Measurements from ENCODE around the gene BCR. TPM values are rescaled to one million over a fixed set of nuclear protein-coding genes. Genes with fewer than 3 reads are reported as not detected.
A peak's percentile ranks its signal among the peaks of the same experiment; 100 is the strongest.

BCR gene
- total and polyA plus RNA-seq, 2 donors (not counting 1 experiment from before 2014, with no cell fraction given) = 15.7 to 66.6 TPM

GRCh38 chr22:23137905-23138561 lies 42.3 kb upstream of the BCR start:
- DNase-seq (ENCODE audit: low read depth in 2 of 2) = peak in 1 of 2 donors; percentile 25
- Histone ChIP-seq H3K9me3 (ENCODE audit: control insufficient read depth, insufficient read depth, low read depth, low read length) (no peaks in the 10 kb centered on the region), H3K27ac (ENCODE audit: insufficient read depth, low read length) (no peak overlapping the region), H3K4me3 (replicated peaks in 1 of 4; ENCODE audit: control extremely low read depth in 1 of 4, insufficient read depth in 1 of 4, low read depth in 3 of 4, low read length in 4 of 4) (no peak overlapping the region), H2AFZ (ENCODE audit: low read length) (no peak overlapping the region), H3K79me2 (ENCODE audit: control insufficient read depth, insufficient read depth, low read length) (no peaks in the 10 kb centered on the region), H4K20me1 (ENCODE audit: control insufficient read depth, extremely low read depth, insufficient read depth, low read length) (no peaks in the 10 kb centered on the region), H3K4me2 (ENCODE audit: extremely low read depth, insufficient read depth, low read length) (no peak overlapping the region), H3K9ac (ENCODE audit: insufficient read depth, low read length) (no peak overlapping the region), H3K4me1 (ENCODE audit: control insufficient read depth, extremely low read depth, insufficient read depth, low read length) (no peaks in the 10 kb centered on the region), H3K27me3 (ENCODE audit: control insufficient read depth, insufficient read depth, low read length) (no peaks in the 10 kb centered on the region), H3K36me3 (ENCODE audit: control insufficient read depth, insufficient read depth, low read length) (no peaks in the 10 kb centered on the region)
- TF ChIP-seq CTCF (conservative IDR thresholded peaks at IDR 0.05 in 1 of 2, IDR thresholded peaks at IDR 0.05 in 1 of 2; ENCODE audit: low read depth in 1 of 2, low read length in 2 of 2) (no peak), EZH2 (IDR thresholded peaks at IDR 0.05; ENCODE audit: low read length, missing control alignments) (no peak)

- Histone ChIP-seq H3K4me3 (replicated peaks in 1 of 4; ENCODE audit: control extremely low read depth in 1 of 4, insufficient read depth in 1 of 4, low read depth in 3 of 4, low read length in 4 of 4) (no peak overlapping the region), H3K9me3 (ENCODE audit: control insufficient read depth, insufficient read depth, low read depth, low read length) (no peaks in the 10 kb centered on the region), H4K20me1 (ENCODE audit: control insufficient read depth, extremely low read depth, insufficient read depth, low read length) (no peaks in the 10 kb centered on the region), H3K36me3 (ENCODE audit: control insufficient read depth, insufficient read depth, low read length) (no peaks in the 10 kb centered on the region), H3K79me2 (ENCODE audit: control insufficient read depth, insufficient read depth, low read length) (no peaks in the 10 kb centered on the region), H3K27me3 (ENCODE audit: control insufficient read depth, insufficient read depth, low read length) (no peaks in the 10 kb centered on the region), H3K27ac (ENCODE audit: insufficient read depth, low read length) (no peak overlapping the region), H3K4me2 (ENCODE audit: extremely low read depth, insufficient read depth, low read length) (no peak overlapping the region), H3K9ac (ENCODE audit: insufficient read depth, low read length) (no peak overlapping the region), H3K4me1 (ENCODE audit: control insufficient read depth, extremely low read depth, insufficient read depth, low read length) (no peaks in the 10 kb centered on the region), H2AFZ (ENCODE audit: low read length) (no peak overlapping the region)
- TF ChIP-seq CTCF (conservative IDR thresholded peaks at IDR 0.05 in 1 of 2, IDR thresholded peaks at IDR 0.05 in 1 of 2; ENCODE audit: low read depth in 1 of 2, low read length in 2 of 2) (no peak), EZH2 (IDR thresholded peaks at IDR 0.05; ENCODE audit: low read length, missing control alignments) (no peak)
- DNase-seq (ENCODE audit: low read depth in 2 of 2) = no peak
Measured at GRCh38 chr22:23138584-23139435, 41.5 kb upstream of the BCR start.

- Histone ChIP-seq H3K27ac (ENCODE audit: insufficient read depth, low read length) (no peak overlapping the region), H2AFZ (ENCODE audit: low read length) (no peak overlapping the region), H3K4me3 (replicated peaks in 1 of 4; ENCODE audit: control extremely low read depth in 1 of 4, insufficient read depth in 1 of 4, low read depth in 3 of 4, low read length in 4 of 4) (no peak overlapping the region), H3K36me3 (ENCODE audit: control insufficient read depth, insufficient read depth, low read length) (no peaks in the 10 kb centered on the region), H4K20me1 (ENCODE audit: control insufficient read depth, extremely low read depth, insufficient read depth, low read length) (no peaks in the 10 kb centered on the region), H3K4me2 (ENCODE audit: extremely low read depth, insufficient read depth, low read length) (no peak overlapping the region), H3K27me3 (ENCODE audit: control insufficient read depth, insufficient read depth, low read length) (no peaks in the 10 kb centered on the region), H3K9ac (ENCODE audit: insufficient read depth, low read length) (no peak overlapping the region), H3K9me3 (ENCODE audit: control insufficient read depth, insufficient read depth, low read depth, low read length) (no peaks in the 10 kb centered on the region), H3K4me1 (ENCODE audit: control insufficient read depth, extremely low read depth, insufficient read depth, low read length) (no peaks in the 10 kb centered on the region), H3K79me2 (ENCODE audit: control insufficient read depth, insufficient read depth, low read length) (no peaks in the 10 kb centered on the region)
- no peak for TF ChIP-seq EZH2 (IDR thresholded peaks at IDR 0.05; ENCODE audit: low read length, missing control alignments)
- TF ChIP-seq CTCF (conservative IDR thresholded peaks at IDR 0.05 in 1 of 2, IDR thresholded peaks at IDR 0.05 in 1 of 2; ENCODE audit: low read depth in 1 of 2, low read length in 2 of 2) = no peak
- no peak for DNase-seq (ENCODE audit: low read depth in 2 of 2)
Measured at GRCh38 chr22:23140385-23140784, 39.9 kb upstream of the BCR start.
